Measurements from ENCODE around the gene ASB2. TPM values are rescaled to one million over a fixed set of nuclear protein-coding genes. Genes with fewer than 3 reads are reported as not detected.

ASB2 gene
- total and polyA plus RNA-seq, 4 donors = 9.1 to 57.0 (median 39.1) TPM

DNA sequence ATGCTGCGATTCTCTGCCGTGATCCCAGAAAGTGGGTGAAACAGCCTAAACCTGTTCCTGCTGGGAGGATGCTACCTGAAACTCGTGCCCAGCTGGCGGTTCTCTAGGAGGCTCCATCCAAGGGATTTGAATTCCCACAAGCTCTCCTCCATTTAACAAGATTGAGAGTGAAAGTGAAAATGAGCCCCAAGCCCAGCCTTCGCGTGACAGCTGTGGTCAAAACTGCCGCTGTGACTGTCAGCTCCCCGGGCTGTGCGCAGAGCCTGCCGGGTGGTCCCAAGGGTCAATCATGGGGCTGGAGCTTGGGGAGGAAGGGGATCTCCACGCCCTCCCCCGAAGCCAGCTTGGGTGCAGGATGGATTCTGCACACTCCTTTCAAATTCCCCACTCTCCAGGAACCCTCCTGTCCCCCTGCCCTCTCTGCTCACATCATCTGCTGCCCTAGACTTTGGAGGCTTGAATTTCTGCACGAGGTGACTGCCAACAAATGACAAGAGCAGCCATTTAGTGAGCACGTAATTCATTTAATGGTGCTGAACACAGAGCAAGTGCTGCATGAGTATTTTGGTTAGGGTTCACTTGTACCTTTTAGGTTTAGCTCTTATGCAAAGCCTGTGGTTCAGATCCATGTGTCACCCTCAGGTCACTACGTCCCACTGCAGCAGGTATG, 5.3 kb downstream of the ASB2 start:
- ATAC-seq (ENCODE audit: low FRiP score) (no peak), DNase-seq (no peak)
- WGBS, 2 donors = 59 to 66% methylated on average over 15 of the region's 15 CpGs
- Histone ChIP-seq H3K27me3 (ENCODE audit: control insufficient read depth in 1 of 2, insufficient read depth in 2 of 2, low read length in 1 of 2) (no peaks in the 10 kb centered on the region), H3K27ac (ENCODE audit: low read depth in 1 of 2, low read length in 2 of 2) (peak overlapping the region; percentile 38 to 71), H3K9me3 (ENCODE audit: control insufficient read depth, low read length) (no peaks in the 10 kb centered on the region), H3K4me1 (ENCODE audit: control insufficient read depth in 1 of 2, insufficient read depth in 2 of 2, low read length in 2 of 2) (peaks cover 0 to 3% of the 10 kb centered on the region in 2 donors), H3K36me3 (ENCODE audit: control insufficient read depth in 1 of 2, insufficient read depth in 2 of 2, low read length in 1 of 2) (no peaks in the 10 kb centered on the region), H3K4me3 (ENCODE audit: low read length in 2 of 2) (no peak overlapping the region)
- intact Hi-C loops (cut with DNase I) = no loop called here

DNA sequence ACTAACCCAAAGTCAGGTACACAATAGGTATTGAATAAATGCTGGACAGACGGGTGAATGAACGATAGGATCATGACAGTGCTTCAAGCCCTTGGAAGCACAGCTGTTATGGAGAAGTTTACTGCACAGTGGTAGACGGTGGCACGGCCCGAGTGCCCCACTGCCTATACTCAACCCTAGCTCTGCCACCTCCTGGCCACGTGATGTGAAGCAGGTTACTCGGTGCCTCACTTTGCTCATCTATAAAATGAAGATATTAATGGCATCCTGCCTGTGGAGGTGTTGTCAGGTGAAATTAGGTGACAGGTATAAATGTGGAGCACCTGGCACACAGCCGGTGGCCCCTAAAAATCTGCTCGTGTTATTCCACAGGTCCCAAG, 5.8 kb downstream of the ASB2 start:
- DNase-seq = no peak
- 37 to 48% methylated on average over 9 of the region's 9 CpGs for WGBS, 2 donors
- no peaks in the 10 kb centered on the region for H3K9me3 ChIP-seq (ENCODE audit: control insufficient read depth, low read length)
- no peaks in the 10 kb centered on the region for H3K36me3 ChIP-seq (ENCODE audit: control insufficient read depth in 1 of 2, insufficient read depth in 2 of 2, low read length in 1 of 2)
- H3K27me3 ChIP-seq (ENCODE audit: control insufficient read depth in 1 of 2, insufficient read depth in 2 of 2, low read length in 1 of 2) = no peaks in the 10 kb centered on the region
- peaks cover 0 to 6% of the 10 kb centered on the region in 2 donors for H3K4me1 ChIP-seq (ENCODE audit: control insufficient read depth in 1 of 2, insufficient read depth in 2 of 2, low read length in 2 of 2)
- H3K4me3 ChIP-seq (ENCODE audit: low read length in 2 of 2) = no peak overlapping the region
- H3K27ac ChIP-seq (ENCODE audit: low read depth in 1 of 2, low read length in 2 of 2) = peak overlapping the region; percentile 71 to 91
- no peak for ATAC-seq (ENCODE audit: low FRiP score)
- intact Hi-C loops (cut with DNase I) = no loop called here

DNA sequence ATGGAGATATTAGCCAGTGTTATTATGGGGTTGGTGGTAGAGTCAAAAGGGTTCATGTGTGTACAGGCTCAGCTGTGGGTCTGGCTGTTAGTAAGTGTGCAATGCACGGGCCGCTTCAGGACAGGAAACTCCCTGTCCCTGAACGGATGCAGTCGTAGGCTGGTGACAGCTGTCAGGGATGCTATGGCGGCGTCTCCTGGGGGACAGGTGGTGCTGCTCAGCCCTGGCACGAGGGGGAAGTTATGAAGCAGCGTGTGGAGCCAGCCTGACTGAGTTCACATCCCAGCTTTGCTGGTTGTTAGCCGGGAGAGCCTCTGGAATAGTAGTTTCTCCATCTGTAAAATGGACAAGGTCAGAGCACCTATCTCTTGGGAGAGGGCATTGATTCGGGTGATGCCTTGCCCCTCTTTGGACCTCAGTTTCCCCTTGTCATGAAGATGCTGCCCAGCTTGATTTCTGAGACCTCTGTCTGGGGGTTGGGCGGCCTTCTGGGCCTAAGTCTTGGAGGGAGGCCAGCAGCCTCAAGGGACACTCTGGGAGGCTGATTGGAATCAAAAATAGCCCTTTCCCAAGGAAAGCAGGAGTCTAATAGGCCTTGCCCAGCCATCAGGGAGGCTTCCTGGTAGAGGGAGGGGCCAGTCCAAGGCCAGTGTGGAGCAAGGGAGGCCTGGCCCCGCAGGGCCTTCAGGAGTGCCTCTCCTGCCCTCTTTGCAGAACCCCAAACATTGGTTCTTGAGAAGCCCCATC, 7.1 kb downstream of the ASB2 start:
- 46 to 50% methylated on average over 12 of the region's 12 CpGs for WGBS, 2 donors
- intact Hi-C loops (cut with DNase I) = no loop called here
- DNase-seq (peak in 1 of 2 donors; percentile 67), ATAC-seq (ENCODE audit: low FRiP score) (peak; percentile 67)
- Histone ChIP-seq H3K9me3 (ENCODE audit: control insufficient read depth, low read length) (no peaks in the 10 kb centered on the region), H3K36me3 (ENCODE audit: control insufficient read depth in 1 of 2, insufficient read depth in 2 of 2, low read length in 1 of 2) (peaks cover 0 to under 1% of the 10 kb centered on the region in 2 donors), H3K27me3 (ENCODE audit: control insufficient read depth in 1 of 2, insufficient read depth in 2 of 2, low read length in 1 of 2) (no peaks in the 10 kb centered on the region), H3K4me3 (ENCODE audit: low read length in 2 of 2) (no peak overlapping the region), H3K27ac (ENCODE audit: low read depth in 1 of 2, low read length in 2 of 2) (peak overlapping the region; percentile 72 to 91), H3K4me1 (ENCODE audit: control insufficient read depth in 1 of 2, insufficient read depth in 2 of 2, low read length in 2 of 2) (peaks cover 0 to 6% of the 10 kb centered on the region in 2 donors)

- intact Hi-C loops (cut with DNase I) = no loop called here
- Histone ChIP-seq H3K4me3 (ENCODE audit: low read length in 2 of 2) (no peak overlapping the region), H3K27ac (ENCODE audit: low read depth in 1 of 2, low read length in 2 of 2) (peak overlapping the region; percentile 62 to 81), H3K4me1 (ENCODE audit: control insufficient read depth in 1 of 2, insufficient read depth in 2 of 2, low read length in 2 of 2) (peaks cover 0 to 3% of the 10 kb centered on the region in 2 donors), H3K36me3 (ENCODE audit: control insufficient read depth in 1 of 2, insufficient read depth in 2 of 2, low read length in 1 of 2) (peaks cover 0 to 5% of the 10 kb centered on the region in 2 donors), H3K9me3 (ENCODE audit: control insufficient read depth, low read length) (no peaks in the 10 kb centered on the region), H3K27me3 (ENCODE audit: control insufficient read depth in 1 of 2, insufficient read depth in 2 of 2, low read length in 1 of 2) (no peaks in the 10 kb centered on the region)
- 32 to 40% methylated on average over 10 of the region's 10 CpGs for WGBS, 2 donors
- ATAC-seq (ENCODE audit: low FRiP score) (no peak), DNase-seq (no peak)
Measured at GRCh38 chr14:93967637-93968250, 8.6 kb downstream of the ASB2 start.

GRCh38 chr14:93965946-93966474, 10.4 kb downstream of the ASB2 start:
- H3K4me1 ChIP-seq (ENCODE audit: control insufficient read depth in 1 of 2, insufficient read depth in 2 of 2, low read length in 2 of 2) = peaks cover 0 to 3% of the 10 kb centered on the region in 2 donors
- intact Hi-C loops (cut with DNase I) = no loop called here

GRCh38 chr14:93965287-93965821, 11.0 kb downstream of the ASB2 start:
- no peaks in the 10 kb centered on the region for H3K27me3 ChIP-seq (ENCODE audit: control insufficient read depth in 1 of 2, insufficient read depth in 2 of 2, low read length in 1 of 2)
- H3K36me3 ChIP-seq (ENCODE audit: control insufficient read depth in 1 of 2, insufficient read depth in 2 of 2, low read length in 1 of 2) = peaks cover 0 to 5% of the 10 kb centered on the region in 2 donors
- 27 to 31% methylated on average over 3 of the region's 3 CpGs for WGBS, 2 donors
- intact Hi-C loops (cut with DNase I) = no loop called here
- peak overlapping the region; percentile 62 to 99 for H3K27ac ChIP-seq (ENCODE audit: low read depth in 1 of 2, low read length in 2 of 2)
- ATAC-seq (ENCODE audit: low FRiP score) = peak; percentile 72
- DNase-seq = no peak
- no peaks in the 10 kb centered on the region for H3K9me3 ChIP-seq (ENCODE audit: control insufficient read depth, low read length)
- no peak overlapping the region for H3K4me3 ChIP-seq (ENCODE audit: low read length in 2 of 2)
- H3K4me1 ChIP-seq (ENCODE audit: control insufficient read depth in 1 of 2, insufficient read depth in 2 of 2, low read length in 2 of 2) = peaks cover 0 to 3% of the 10 kb centered on the region in 2 donors

More at GRCh38 chr14:93965946-93966474, 10.4 kb downstream of the ASB2 start:
- H3K27ac ChIP-seq (ENCODE audit: low read depth in 1 of 2, low read length in 2 of 2) = peak overlapping the region; percentile 87 to 99
- no peaks in the 10 kb centered on the region for H3K27me3 ChIP-seq (ENCODE audit: control insufficient read depth in 1 of 2, insufficient read depth in 2 of 2, low read length in 1 of 2)
- WGBS, 2 donors = 95 to 96% methylated on average over 3 of the region's 3 CpGs
- H3K4me3 ChIP-seq (ENCODE audit: low read length in 2 of 2) = no peak overlapping the region
- ATAC-seq (ENCODE audit: low FRiP score) (no peak), DNase-seq (no peak)
- H3K9me3 ChIP-seq (ENCODE audit: control insufficient read depth, low read length) = no peaks in the 10 kb centered on the region
- peaks cover 0 to 5% of the 10 kb centered on the region in 2 donors for H3K36me3 ChIP-seq (ENCODE audit: control insufficient read depth in 1 of 2, insufficient read depth in 2 of 2, low read length in 1 of 2)

DNA sequence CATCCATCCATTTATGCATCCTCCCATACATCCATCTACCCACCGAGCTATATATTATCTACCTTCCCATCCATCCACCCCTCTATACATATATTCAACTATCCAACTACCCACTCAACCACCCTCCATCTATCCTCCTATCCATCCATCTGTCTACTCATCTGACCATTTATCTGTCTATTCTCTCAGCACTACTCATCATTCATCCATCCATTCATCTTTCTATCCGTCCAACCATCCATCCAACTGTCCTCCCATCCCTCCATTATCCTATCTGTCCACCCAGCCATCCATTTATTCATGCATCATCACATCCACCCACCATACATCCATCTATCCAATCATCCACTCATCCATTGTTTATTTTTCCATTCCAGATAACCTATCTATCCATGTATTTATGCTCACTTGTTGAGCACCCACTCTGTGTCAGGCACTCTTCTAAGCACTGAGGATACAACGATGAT, 11.5 kb downstream of the ASB2 start:
- peak overlapping the region; percentile 62 to 77 for H3K27ac ChIP-seq (ENCODE audit: low read depth in 1 of 2, low read length in 2 of 2)
- WGBS, 2 donors = 93 to 95% methylated on average over 3 of the region's 3 CpGs
- DNase-seq (no peak), ATAC-seq (ENCODE audit: low FRiP score) (no peak)
- no peaks in the 10 kb centered on the region for H3K27me3 ChIP-seq (ENCODE audit: control insufficient read depth in 1 of 2, insufficient read depth in 2 of 2, low read length in 1 of 2)
- no peak overlapping the region for H3K4me3 ChIP-seq (ENCODE audit: low read length in 2 of 2)
- intact Hi-C loops (cut with DNase I) = no loop called here
- H3K9me3 ChIP-seq (ENCODE audit: control insufficient read depth, low read length) = no peaks in the 10 kb centered on the region
- peaks cover 0 to 5% of the 10 kb centered on the region in 2 donors for H3K36me3 ChIP-seq (ENCODE audit: control insufficient read depth in 1 of 2, insufficient read depth in 2 of 2, low read length in 1 of 2)
- peaks cover 0 to 3% of the 10 kb centered on the region in 2 donors for H3K4me1 ChIP-seq (ENCODE audit: control insufficient read depth in 1 of 2, insufficient read depth in 2 of 2, low read length in 2 of 2)

- DNase-seq (no peak), ATAC-seq (ENCODE audit: low FRiP score) (no peak)
- Histone ChIP-seq H3K9me3 (ENCODE audit: control insufficient read depth, low read length) (no peaks in the 10 kb centered on the region), H3K36me3 (ENCODE audit: control insufficient read depth in 1 of 2, insufficient read depth in 2 of 2, low read length in 1 of 2) (peaks cover 0 to 5% of the 10 kb centered on the region in 2 donors), H3K27me3 (ENCODE audit: control insufficient read depth in 1 of 2, insufficient read depth in 2 of 2, low read length in 1 of 2) (no peaks in the 10 kb centered on the region), H3K4me3 (ENCODE audit: low read length in 2 of 2) (no peak overlapping the region), H3K4me1 (ENCODE audit: control insufficient read depth in 1 of 2, insufficient read depth in 2 of 2, low read length in 2 of 2) (peaks cover 0 to 3% of the 10 kb centered on the region in 2 donors), H3K27ac (ENCODE audit: low read depth in 1 of 2, low read length in 2 of 2) (no peak overlapping the region)
- intact Hi-C loops (cut with DNase I) = no loop called here
- WGBS, 2 donors = 93 to 95% methylated on average over 10 of the region's 10 CpGs
Measured at GRCh38 chr14:93964281-93964680, 12.1 kb downstream of the ASB2 start.
